OCI-LY7 (cell line): ENCODE measurements around the gene TYMP. TPM values are rescaled to one million over a fixed set of nuclear protein-coding genes. Genes with fewer than 3 reads are reported as not detected.

ENCODE experiments used
- BruUV-seq: library from RNA; stranded (reverse); fragments of 400-500 nt; replicated peaks from 2 replicates; lab custom pipeline; 2021; lab: Mats Ljungman, UMichigan
- CTCF ChIA-PET: fragments of 300-600 bp; sonication (Branson Sonifier 250); formaldehyde crosslinking; loops from one replicate; lab custom pipeline; 2022; ENCODE audit warnings: antibody characterized with exemption; ENCODE audit not compliant: unreplicated experiment; lab: Charles Lee
- POLR2A ChIA-PET: fragments of 300-600 bp; sonication (Branson Sonifier 250); formaldehyde crosslinking; loops from one replicate; lab custom pipeline; 2022; ENCODE audit warnings: antibody characterized with exemption; lab: Charles Lee
- DNase-seq: peaks from one replicate; pipeline ENCODE4 v3.0.0-alpha.2; 2015; ENCODE audit warnings: low spot score
- H2AFZ ChIP-seq: fragments of 200-600 bp; sonication (generic), shearing (Covaris generic); 2 replicates; pipeline ENCODE4 v1.6.1; 2014; ENCODE audit warnings: mild to moderate bottlenecking, antibody characterized with exemption, low read length, moderate library complexity
- H3K27ac ChIP-seq: fragments of 200-600 bp; sonication (generic); 2 replicates; pipeline ENCODE4 v1.5.1; 2014; ENCODE audit warnings: mixed run types, low read depth, mild to moderate bottlenecking, moderate library complexity, low read length, inconsistent platforms; ENCODE audit not compliant: poor library complexity, severe bottlenecking
- H3K36me3 ChIP-seq: fragments of 200-600 bp; sonication (generic); 2 replicates; pipeline ENCODE4 v1.6.1; 2014; ENCODE audit warnings: mild to moderate bottlenecking, antibody characterized with exemption, low read length, moderate library complexity, mixed read lengths; ENCODE audit not compliant: insufficient read depth
- H3K4me1 ChIP-seq: fragments of 200-600 bp; sonication (generic); 2 replicates; pipeline ENCODE4 v1.5.1; 2014; ENCODE audit warnings: mild to moderate bottlenecking, low read length; ENCODE audit not compliant: insufficient read depth, poor library complexity, severe bottlenecking
- H3K4me2 ChIP-seq: fragments of 200-600 bp; sonication (generic); 2 replicates; pipeline ENCODE4 v1.6.1; 2014; ENCODE audit warnings: mild to moderate bottlenecking, low read length
- H3K4me3 ChIP-seq: fragments of 200-600 bp; sonication (generic); 2 replicates; pipeline ENCODE4 v1.5.1; 2014; ENCODE audit warnings: mild to moderate bottlenecking, low read depth, low read length; ENCODE audit not compliant: poor library complexity, severe bottlenecking
- H3K79me2 ChIP-seq: fragments of 200-600 bp; sonication (generic); 2 replicates; pipeline ENCODE4 v1.6.1; 2016; ENCODE audit warnings: low read depth, mild to moderate bottlenecking, low read length, moderate library complexity, mixed read lengths; ENCODE audit not compliant: insufficient read depth
- H3K9me2 ChIP-seq: fragments of 200-600 bp; sonication (generic); 2 replicates; pipeline ENCODE4 v1.6.1; 2016; ENCODE audit warnings: mild to moderate bottlenecking, low read length, mixed read lengths; ENCODE audit not compliant: insufficient read depth
- H3K9me3 ChIP-seq: fragments of 200-600 bp; sonication (generic); 2 replicates; pipeline ENCODE4 v1.6.1; 2014; ENCODE audit warnings: mild to moderate bottlenecking, mixed run types, low read length, mixed read lengths
- H4K20me1 ChIP-seq: fragments of 200-600 bp; sonication (generic); 2 replicates; pipeline ENCODE4 v1.6.1; 2014; ENCODE audit warnings: mild to moderate bottlenecking, antibody characterized with exemption, low read length, moderate library complexity, mixed read lengths; ENCODE audit not compliant: insufficient read depth
- EZH2phosphoT487 ChIP-seq: fragments of 200-600 bp; sonication (generic); IDR thresholded peaks from 2 replicates; pipeline ENCODE4 v1.6.1; 2018; ENCODE audit warnings: low read depth, borderline replicate concordance, mild to moderate bottlenecking, mixed run types, antibody characterized with exemption, low read length, moderate library complexity, mixed read lengths
- intact Hi-C: fragments of 100-400 bp; cut with micrococcal nuclease; formaldehyde crosslinking; loops from one replicate; pipeline ENCODE4 v1.10.0; 2022; ENCODE audit not compliant: unreplicated experiment
- total RNA-seq, 2 experiments: library from RNA; depleted of rRNA in 1 of 2; stranded (reverse); fragments of >200 nt in 1 of 2; shearing (Covaris generic) in 1 of 2; gene quantifications; 2 replicates each; pipeline ENCODE4 v1.2.3, GENCODE V29; 2014 to 2022
- TF ChIP-seq, protein P1 (sequence below): fragments of 200-600 bp; sonication (generic); conservative IDR thresholded peaks from 2 replicates; pipeline ENCODE4 v1.5.1; 2014; ENCODE audit warnings: mild to moderate bottlenecking, antibody characterized with exemption, low read length, moderate library complexity, mixed read lengths

Gene TYMP
- total RNA-seq, 2 experiments from 2014 or later: 3.9 to 4.0 TPM

GRCh38 chr22:50563413-50564160 is 33.8 kb upstream of the TYMP start:
- peak overlapping the region; percentile 87 for H3K4me2 ChIP-seq

DNA sequence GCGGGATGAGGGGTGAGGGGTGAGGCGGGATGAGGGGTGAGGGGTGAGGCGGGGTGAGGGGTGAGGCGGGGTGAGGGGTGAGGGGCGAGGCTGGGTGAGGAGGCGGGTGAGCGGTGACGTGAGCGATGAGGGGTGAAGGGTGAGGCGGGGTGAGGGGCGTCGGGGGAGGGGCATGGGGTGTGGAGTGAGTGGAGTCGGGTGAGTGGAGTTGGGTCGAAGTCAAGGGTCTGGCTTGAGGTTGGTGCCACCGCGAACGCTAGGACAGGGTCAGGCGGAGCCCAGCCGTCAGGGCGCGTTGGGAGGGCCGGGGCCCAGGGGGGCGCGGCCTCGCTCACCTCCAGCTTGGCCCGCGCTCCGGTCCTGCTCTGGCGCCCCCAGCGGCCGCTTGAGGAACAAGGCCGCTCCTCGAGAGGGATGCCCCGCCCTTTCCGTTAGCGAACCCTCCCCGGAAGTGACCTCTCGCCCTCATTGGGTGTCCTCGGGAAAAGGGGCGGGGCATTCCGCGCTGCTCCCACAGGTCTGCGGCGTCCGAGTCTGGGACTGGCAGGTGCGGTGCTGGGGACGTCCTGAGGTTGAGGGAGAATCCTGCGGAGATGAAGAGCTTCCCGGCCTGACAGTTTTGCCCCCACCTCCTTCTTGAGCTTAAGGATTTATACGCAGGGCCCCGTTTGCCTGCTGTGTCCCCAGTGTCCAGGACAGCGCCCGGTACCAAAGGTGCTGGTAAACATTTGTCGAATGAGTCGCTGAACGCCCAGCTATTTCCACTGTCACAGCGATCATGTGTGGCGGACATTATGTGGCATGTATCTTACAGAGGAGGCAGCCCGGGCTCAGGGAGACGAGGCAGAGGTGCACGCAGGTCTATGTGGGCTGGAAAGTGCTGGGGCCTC is 33.0 kb upstream of the TYMP start, which contains the start of gene SYCE3:
Gene SYCE3, minus strand, starts transcription at position 397 of the 890 bp plus-strand sequence. CDS start 6,514 bp downstream, outside the sequence.
- H3K4me1 ChIP-seq: peaks cover 5% of the 10 kb centered on the region
- TF ChIP-seq, protein P1, sequence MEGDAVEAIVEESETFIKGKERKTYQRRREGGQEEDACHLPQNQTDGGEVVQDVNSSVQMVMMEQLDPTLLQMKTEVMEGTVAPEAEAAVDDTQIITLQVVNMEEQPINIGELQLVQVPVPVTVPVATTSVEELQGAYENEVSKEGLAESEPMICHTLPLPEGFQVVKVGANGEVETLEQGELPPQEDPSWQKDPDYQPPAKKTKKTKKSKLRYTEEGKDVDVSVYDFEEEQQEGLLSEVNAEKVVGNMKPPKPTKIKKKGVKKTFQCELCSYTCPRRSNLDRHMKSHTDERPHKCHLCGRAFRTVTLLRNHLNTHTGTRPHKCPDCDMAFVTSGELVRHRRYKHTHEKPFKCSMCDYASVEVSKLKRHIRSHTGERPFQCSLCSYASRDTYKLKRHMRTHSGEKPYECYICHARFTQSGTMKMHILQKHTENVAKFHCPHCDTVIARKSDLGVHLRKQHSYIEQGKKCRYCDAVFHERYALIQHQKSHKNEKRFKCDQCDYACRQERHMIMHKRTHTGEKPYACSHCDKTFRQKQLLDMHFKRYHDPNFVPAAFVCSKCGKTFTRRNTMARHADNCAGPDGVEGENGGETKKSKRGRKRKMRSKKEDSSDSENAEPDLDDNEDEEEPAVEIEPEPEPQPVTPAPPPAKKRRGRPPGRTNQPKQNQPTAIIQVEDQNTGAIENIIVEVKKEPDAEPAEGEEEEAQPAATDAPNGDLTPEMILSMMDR: peak; percentile 81
- no peak for TF ChIP-seq EZH2phosphoT487
- POLR2A ChIA-PET: interaction anchor here (0.6 to 1.0 kb wide), 3 partner anchors 23 to 206 kb away, joined by 3 to 10 read pairs (median 5); no protein-coding TSS in a partner anchor
- H3K79me2 ChIP-seq: no peaks in the 10 kb centered on the region
- no peaks in the 10 kb centered on the region for H4K20me1 ChIP-seq
- intact Hi-C loops: loop anchor here (2.0 kb wide), 1 partner anchor 36 kb away; no protein-coding TSS in a partner anchor
- peak within 1 kb of the TSS; percentile 87 for H3K4me2 ChIP-seq
- no TSS peak for BruUV-seq
- no peaks in the 10 kb centered on the region for H3K9me2 ChIP-seq
- H3K4me3 ChIP-seq: peak within 1 kb of the TSS; percentile 66
- no peak within 1 kb of the TSS for H3K27ac ChIP-seq
- H3K9me3 ChIP-seq: no peaks in the 10 kb centered on the region
- peaks cover 6% of the 10 kb centered on the region for H3K36me3 ChIP-seq
- DNase-seq: peak; percentile 98
- peak within 1 kb of the TSS; percentile 46 for H2AFZ ChIP-seq
- CTCF ChIA-PET: interaction anchor here (0.7 to 0.9 kb wide), 3 partner anchors 13 to 22 kb away, joined by 3 to 5 read pairs (median 3); no protein-coding TSS in a partner anchor

More at GRCh38 chr22:50563413-50564160, 33.8 kb upstream of the TYMP start:
- Histone ChIP-seq H3K9me2 (no peaks in the 10 kb centered on the region), H3K79me2 (no peaks in the 10 kb centered on the region), H3K9me3 (no peaks in the 10 kb centered on the region), H3K27ac (no peak overlapping the region), H4K20me1 (no peaks in the 10 kb centered on the region), H2AFZ (peak overlapping the region; percentile 46; the same call in 1 of the 2 replicates), H3K36me3 (peaks cover 13% of the 10 kb centered on the region), H3K4me3 (peak overlapping the region; percentile 66), H3K4me1 (peaks cover 5% of the 10 kb centered on the region)
- CTCF ChIA-PET: interaction anchor here (0.7 to 0.9 kb wide), 3 partner anchors 12 to 22 kb away, joined by 3 to 5 read pairs (median 3); no protein-coding TSS in a partner anchor
- DNase-seq: no peak
- no TSS peak for BruUV-seq
- TF ChIP-seq, protein P1: no peak
- no peak for TF ChIP-seq EZH2phosphoT487
- intact Hi-C loops: loop anchor here (2.0 kb wide), 1 partner anchor 37 kb away; no protein-coding TSS in a partner anchor
- POLR2A ChIA-PET: interaction anchor here (0.6 to 1.0 kb wide), 3 partner anchors 24 to 207 kb away, joined by 3 to 10 read pairs (median 5); no protein-coding TSS in a partner anchor
